ENCODE measurements around the gene NELL1. TPM values are rescaled to one million over a fixed set of nuclear protein-coding genes. Genes with fewer than 3 reads are reported as not detected.

The NELL1 gene
- total RNA-seq, 4 donors from 2014 or later = not detected

DNA sequence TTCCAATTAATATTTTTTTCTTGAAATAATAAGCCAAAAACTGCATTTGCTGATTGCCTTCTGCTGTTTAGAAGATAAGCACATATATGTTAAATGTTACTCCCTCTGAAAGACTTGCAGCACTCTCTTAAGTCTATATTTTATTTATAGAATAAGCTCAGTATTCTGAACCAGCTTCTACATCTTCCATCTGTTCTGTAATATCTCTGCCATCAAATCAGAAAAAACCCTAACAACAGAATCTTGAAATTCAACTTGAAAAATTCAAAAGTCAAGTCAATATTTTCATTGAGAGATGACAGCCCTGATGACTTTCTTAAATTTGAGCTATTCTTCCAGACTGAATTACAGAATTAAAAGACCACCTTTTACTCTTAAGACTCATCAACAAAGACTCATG is 247.9 kb downstream of the NELL1 start:
- intact Hi-C loops (cut with DNase I; ENCODE audit: low total_unique reads) = no loop called here
- TF ChIP-seq, protein P1, sequence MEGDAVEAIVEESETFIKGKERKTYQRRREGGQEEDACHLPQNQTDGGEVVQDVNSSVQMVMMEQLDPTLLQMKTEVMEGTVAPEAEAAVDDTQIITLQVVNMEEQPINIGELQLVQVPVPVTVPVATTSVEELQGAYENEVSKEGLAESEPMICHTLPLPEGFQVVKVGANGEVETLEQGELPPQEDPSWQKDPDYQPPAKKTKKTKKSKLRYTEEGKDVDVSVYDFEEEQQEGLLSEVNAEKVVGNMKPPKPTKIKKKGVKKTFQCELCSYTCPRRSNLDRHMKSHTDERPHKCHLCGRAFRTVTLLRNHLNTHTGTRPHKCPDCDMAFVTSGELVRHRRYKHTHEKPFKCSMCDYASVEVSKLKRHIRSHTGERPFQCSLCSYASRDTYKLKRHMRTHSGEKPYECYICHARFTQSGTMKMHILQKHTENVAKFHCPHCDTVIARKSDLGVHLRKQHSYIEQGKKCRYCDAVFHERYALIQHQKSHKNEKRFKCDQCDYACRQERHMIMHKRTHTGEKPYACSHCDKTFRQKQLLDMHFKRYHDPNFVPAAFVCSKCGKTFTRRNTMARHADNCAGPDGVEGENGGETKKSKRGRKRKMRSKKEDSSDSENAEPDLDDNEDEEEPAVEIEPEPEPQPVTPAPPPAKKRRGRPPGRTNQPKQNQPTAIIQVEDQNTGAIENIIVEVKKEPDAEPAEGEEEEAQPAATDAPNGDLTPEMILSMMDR (IDR thresholded peaks at IDR 0.05 in 4 of 5, conservative IDR thresholded peaks at IDR 0.05 in 1 of 5) = no peak
- TF ChIP-seq POLR2A (IDR thresholded peaks at IDR 0.05) = no peak
- H3K9me3 ChIP-seq = no peaks in the 10 kb centered on the region

DNA sequence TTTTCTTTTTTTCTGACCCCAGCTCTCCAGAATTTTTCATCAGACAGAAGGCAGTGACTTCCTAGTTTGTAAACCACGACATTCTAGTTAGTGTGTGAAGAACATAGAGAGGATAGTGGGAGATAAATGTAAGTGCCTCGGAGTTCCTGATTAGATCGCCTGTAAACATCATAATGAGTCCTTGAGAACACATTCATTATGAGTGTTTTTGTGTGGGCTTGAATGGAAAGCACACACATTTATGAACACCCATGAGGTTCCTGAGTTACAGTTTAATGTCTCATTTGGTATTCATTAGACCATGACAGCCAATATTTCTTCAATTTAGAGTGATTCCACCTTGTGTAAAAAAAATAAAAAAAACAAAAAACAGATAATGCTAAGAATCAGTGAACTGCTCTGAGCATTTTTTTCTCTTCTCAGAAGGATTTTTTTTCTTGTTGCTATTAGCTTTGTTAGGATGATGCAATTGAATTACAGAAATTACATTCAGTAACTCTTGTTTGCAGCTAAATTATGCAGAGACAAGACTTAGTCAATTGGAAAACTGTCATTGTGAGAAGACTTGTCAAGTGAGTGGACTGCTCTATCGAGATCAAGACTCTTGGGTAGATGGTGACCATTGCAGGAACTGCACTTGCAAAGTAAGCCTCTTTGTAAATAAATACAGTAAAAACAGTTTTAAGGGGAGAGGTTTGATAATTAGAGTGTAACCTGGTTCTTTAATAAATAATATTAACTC is 257.6 kb downstream of the NELL1 start:
- no peak for TF ChIP-seq POLR2A (IDR thresholded peaks at IDR 0.05)
- TF ChIP-seq, protein P1 (IDR thresholded peaks at IDR 0.05 in 4 of 5, conservative IDR thresholded peaks at IDR 0.05 in 1 of 5) = no peak
- Histone ChIP-seq H3K4me3 (no peak overlapping the region), H3K9me3 (no peaks in the 10 kb centered on the region), H3K27me3 (no peaks in the 10 kb centered on the region), H3K27ac (no peak overlapping the region), H3K4me1 (no peaks in the 10 kb centered on the region), H3K36me3 (no peaks in the 10 kb centered on the region)
- in situ Hi-C loops (cut with MboI; ENCODE audit: low sequenced_read_pairs in 4 of 4) (no loop called here), intact Hi-C loops (cut with DNase I; ENCODE audit: low total_unique reads) (no loop called here)
- no peak for DNase-seq
- no peak for ATAC-seq

More for the DNA sequence above, 247.9 kb downstream of the NELL1 start:
- Histone ChIP-seq H3K4me3 (no peak overlapping the region), H3K27ac (no peak overlapping the region), H3K36me3 (no peaks in the 10 kb centered on the region), H3K4me1 (no peaks in the 10 kb centered on the region), H3K27me3 (no peaks in the 10 kb centered on the region)
- ATAC-seq (no peak), DNase-seq (no peak)
- in situ Hi-C loops (cut with MboI; ENCODE audit: low sequenced_read_pairs in 4 of 4) = no loop called here

DNA sequence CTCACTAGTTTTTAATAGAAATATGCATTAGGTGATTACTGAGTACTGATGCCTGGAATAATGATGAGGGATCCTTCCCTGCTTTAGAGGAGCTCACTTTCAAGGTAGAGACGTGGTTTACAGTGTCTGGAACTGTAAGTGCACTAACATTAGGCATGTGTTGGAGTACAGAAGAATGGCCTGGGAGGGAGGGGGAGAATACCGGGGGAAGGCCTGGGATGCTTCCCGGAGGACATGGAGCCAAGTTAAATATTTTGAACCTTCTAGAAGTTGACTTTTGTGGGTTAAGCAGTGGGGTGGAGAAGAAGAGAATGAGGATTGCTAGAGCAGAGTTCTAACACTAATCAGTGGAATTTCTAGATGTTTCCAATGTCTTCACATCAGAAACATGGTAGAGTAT is 261.6 kb downstream of the NELL1 start:
- intact Hi-C loops (cut with DNase I; ENCODE audit: low total_unique reads) = no loop called here
- Histone ChIP-seq H3K4me3 (no peak overlapping the region), H3K9me3 (no peaks in the 10 kb centered on the region), H3K4me1 (no peaks in the 10 kb centered on the region), H3K36me3 (no peaks in the 10 kb centered on the region), H3K27ac (no peak overlapping the region), H3K27me3 (no peaks in the 10 kb centered on the region)
- DNase-seq (no peak), ATAC-seq (no peak)
- TF ChIP-seq POLR2A (IDR thresholded peaks at IDR 0.05) = no peak
- TF ChIP-seq, protein P1 (IDR thresholded peaks at IDR 0.05 in 4 of 5, conservative IDR thresholded peaks at IDR 0.05 in 1 of 5) = no peak
- in situ Hi-C loops (cut with MboI; ENCODE audit: low sequenced_read_pairs in 4 of 4) = no loop called here

DNA sequence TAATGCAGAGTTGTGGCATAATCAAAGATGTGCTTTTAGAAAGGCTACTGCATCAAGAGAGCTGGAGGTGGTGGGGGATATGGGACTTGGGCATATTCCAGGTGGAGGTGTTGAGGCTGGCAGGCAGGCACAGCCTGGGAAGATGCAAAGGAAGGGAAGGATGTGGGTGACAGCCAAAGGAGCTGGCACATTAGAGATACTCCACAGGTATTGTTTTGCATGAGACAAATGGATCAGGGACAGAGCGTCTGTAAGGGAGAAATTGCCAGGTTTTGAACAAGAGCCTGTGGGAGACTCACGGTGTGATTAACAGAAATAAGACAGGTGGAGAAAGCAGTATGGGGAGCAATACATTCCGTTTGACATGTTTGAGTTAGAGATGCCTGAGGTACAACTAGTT is 263.7 kb downstream of the NELL1 start:
- intact Hi-C loops (cut with DNase I; ENCODE audit: low total_unique reads) = no loop called here
- Histone ChIP-seq H3K4me3 (no peak overlapping the region), H3K27ac (no peak overlapping the region), H3K27me3 (no peaks in the 10 kb centered on the region), H3K4me1 (no peaks in the 10 kb centered on the region), H3K9me3 (no peaks in the 10 kb centered on the region), H3K36me3 (no peaks in the 10 kb centered on the region)
- DNase-seq (no peak), ATAC-seq (no peak)
- in situ Hi-C loops (cut with MboI; ENCODE audit: low sequenced_read_pairs in 4 of 4) = no loop called here
- TF ChIP-seq POLR2A (IDR thresholded peaks at IDR 0.05) = no peak
- TF ChIP-seq, protein P1 (IDR thresholded peaks at IDR 0.05 in 4 of 5, conservative IDR thresholded peaks at IDR 0.05 in 1 of 5) = no peak

DNA sequence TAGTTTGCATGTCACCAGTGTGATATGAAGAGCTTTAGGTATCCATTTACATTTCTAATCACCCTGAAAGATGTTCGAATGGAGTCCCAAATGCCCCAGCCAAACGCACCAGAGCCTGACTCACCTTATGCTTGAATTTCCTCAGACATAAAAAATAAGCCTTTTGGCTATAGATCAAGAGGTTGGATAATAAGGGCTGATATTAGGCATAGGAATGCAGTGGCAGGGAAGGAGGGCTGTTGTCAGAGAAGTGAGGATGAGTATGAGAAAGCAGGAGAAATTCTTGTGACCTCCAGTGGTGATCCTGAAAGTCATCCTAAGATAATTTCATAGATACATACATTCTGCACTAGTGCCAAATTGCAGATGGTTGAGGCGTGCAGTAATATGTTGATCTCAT is 264.6 kb downstream of the NELL1 start:
- Histone ChIP-seq H3K27ac (no peak overlapping the region), H3K27me3 (no peaks in the 10 kb centered on the region), H3K4me3 (no peak overlapping the region), H3K36me3 (no peaks in the 10 kb centered on the region), H3K4me1 (no peaks in the 10 kb centered on the region), H3K9me3 (no peaks in the 10 kb centered on the region)
- in situ Hi-C loops (cut with MboI; ENCODE audit: low sequenced_read_pairs in 4 of 4) = no loop called here
- TF ChIP-seq POLR2A (IDR thresholded peaks at IDR 0.05) = no peak
- TF ChIP-seq, protein P1 (IDR thresholded peaks at IDR 0.05 in 4 of 5, conservative IDR thresholded peaks at IDR 0.05 in 1 of 5) = no peak
- intact Hi-C loops (cut with DNase I; ENCODE audit: low total_unique reads) = no loop called here
- no peak for ATAC-seq
- DNase-seq = no peak
